Astrocyte (in vitro differentiated cells and primary cell): Measurements from ENCODE around the gene CXCL10. TPM values are rescaled to one million over a fixed set of nuclear protein-coding genes. Genes with fewer than 3 reads are reported as not detected.

Source experiments
- DNase-seq: peaks from one replicate; pipeline ENCODE4 v3.0.0-alpha.2; 2010; ENCODE audit warnings: low read depth
- FAIRE-seq: peaks from 2 replicates; lab custom pipeline; 2011; peaks lifted over from hg19 to GRCh38; lab: Jason Lieb, UNC
- H2AFZ ChIP-seq: 2 replicates; pipeline ENCODE4 v1.6.0; 2012; ENCODE audit warnings: low read depth, low read length, inconsistent platforms
- H3K27ac ChIP-seq: 2 replicates; pipeline ENCODE4 v1.5.1; 2011; ENCODE audit warnings: low read depth, low read length, inconsistent platforms
- H3K27me3 ChIP-seq: 2 replicates; pipeline ENCODE4 v1.6.0; 2011; ENCODE audit warnings: low read length, inconsistent platforms; ENCODE audit not compliant: insufficient read depth
- H3K36me3 ChIP-seq: 2 replicates; pipeline ENCODE4 v1.5.1; 2011; ENCODE audit warnings: low read length, inconsistent platforms; ENCODE audit not compliant: insufficient read depth
- H3K4me1 ChIP-seq: 2 replicates; pipeline ENCODE4 v1.5.1; 2011; ENCODE audit warnings: low read length, inconsistent platforms; ENCODE audit not compliant: insufficient read depth
- H3K4me2 ChIP-seq: 2 replicates; pipeline ENCODE4 v1.6.0; 2012; ENCODE audit warnings: low read length, inconsistent platforms
- H3K4me3 ChIP-seq: 2 replicates; pipeline ENCODE4 v1.5.1; 2011; ENCODE audit warnings: low read depth, mild to moderate bottlenecking, low read length, inconsistent platforms; ENCODE audit not compliant: insufficient read depth
- H3K79me2 ChIP-seq: 2 replicates; pipeline ENCODE4 v1.6.0; 2012; ENCODE audit warnings: mild to moderate bottlenecking, low read length, inconsistent platforms; ENCODE audit not compliant: insufficient read depth
- H3K9ac ChIP-seq: 2 replicates; pipeline ENCODE4 v1.6.0; 2012; ENCODE audit warnings: mild to moderate bottlenecking, low read length, inconsistent platforms
- H3K9me3 ChIP-seq: 2 replicates; pipeline ENCODE4 v1.5.1; 2012; ENCODE audit warnings: low read depth, mild to moderate bottlenecking, low read length, inconsistent platforms; ENCODE audit not compliant: insufficient read depth
- H4K20me1 ChIP-seq: 2 replicates; pipeline ENCODE4 v1.6.0; 2012; ENCODE audit warnings: low read length, inconsistent platforms; ENCODE audit not compliant: insufficient read depth
- H3K27ac Mint-ChIP-seq: one replicate; pipeline ENCODE4 v1.8.0; 2021; ENCODE audit warnings: mild to moderate bottlenecking, mixed read lengths; ENCODE audit not compliant: unreplicated experiment
- H3K27me3 Mint-ChIP-seq: one replicate; pipeline ENCODE4 v1.8.0; 2021; ENCODE audit warnings: low read depth, mixed read lengths; ENCODE audit not compliant: unreplicated experiment
- H3K36me3 Mint-ChIP-seq: one replicate; pipeline ENCODE4 v1.8.0; 2021; ENCODE audit warnings: low read depth, mixed read lengths; ENCODE audit not compliant: unreplicated experiment
- H3K4me1 Mint-ChIP-seq: one replicate; pipeline ENCODE4 v1.8.0; 2021; ENCODE audit warnings: low read depth, mixed read lengths; ENCODE audit not compliant: unreplicated experiment
- H3K4me3 Mint-ChIP-seq: one replicate; pipeline ENCODE4 v1.8.0; 2021; ENCODE audit warnings: mild to moderate bottlenecking, moderate library complexity, mixed read lengths; ENCODE audit not compliant: unreplicated experiment
- H3K9me3 Mint-ChIP-seq: one replicate; pipeline ENCODE4 v1.8.0; 2021; ENCODE audit warnings: mild to moderate bottlenecking, mixed read lengths; ENCODE audit not compliant: unreplicated experiment
- EZH2 ChIP-seq: IDR thresholded peaks from 2 replicates; pipeline ENCODE4 v1.6.1; 2012; ENCODE audit warnings: mild to moderate bottlenecking, low read length, inconsistent platforms; ENCODE audit not compliant: insufficient read depth
- total RNA-seq: library from RNA; stranded (reverse); gene quantifications from 2 replicates; pipeline ENCODE4 v1.2.1, GENCODE V29; 2021
- TF ChIP-seq, protein P1 (sequence below): IDR thresholded peaks from 2 replicates; pipeline ENCODE4 v1.5.1; 2011; ENCODE audit warnings: low read depth, mild to moderate bottlenecking, inconsistent platforms, low read length, moderate library complexity; ENCODE audit not compliant: insufficient read depth

Gene CXCL10
- total RNA-seq, 1 donor from 2014 or later: 12.9 TPM

DNA sequence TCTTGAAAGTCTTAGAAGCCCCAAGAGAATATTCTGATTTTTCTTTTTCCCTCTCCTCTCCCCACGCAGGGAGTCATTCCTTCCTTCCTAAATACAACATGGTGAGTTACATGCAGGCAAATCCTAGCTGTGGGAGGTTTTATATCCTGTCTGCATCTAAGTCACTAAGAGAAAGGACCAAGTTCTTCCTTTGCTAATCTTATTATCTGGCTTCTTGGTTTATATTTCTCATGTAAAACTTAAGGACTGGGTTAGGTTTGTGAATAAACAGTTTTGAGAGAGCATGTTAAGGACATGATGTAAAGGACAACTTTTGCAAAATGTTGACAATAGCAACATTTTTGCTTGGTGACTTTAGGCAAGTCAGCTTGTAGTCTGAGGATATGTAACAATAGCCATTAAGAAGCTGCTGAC lies 10.9 kb downstream of the CXCL10 start:
- peak overlapping the region; percentile 64 for H2AFZ ChIP-seq
- H3K4me1 ChIP-seq: peaks cover 12% of the 10 kb centered on the region
- TF ChIP-seq, protein P1, sequence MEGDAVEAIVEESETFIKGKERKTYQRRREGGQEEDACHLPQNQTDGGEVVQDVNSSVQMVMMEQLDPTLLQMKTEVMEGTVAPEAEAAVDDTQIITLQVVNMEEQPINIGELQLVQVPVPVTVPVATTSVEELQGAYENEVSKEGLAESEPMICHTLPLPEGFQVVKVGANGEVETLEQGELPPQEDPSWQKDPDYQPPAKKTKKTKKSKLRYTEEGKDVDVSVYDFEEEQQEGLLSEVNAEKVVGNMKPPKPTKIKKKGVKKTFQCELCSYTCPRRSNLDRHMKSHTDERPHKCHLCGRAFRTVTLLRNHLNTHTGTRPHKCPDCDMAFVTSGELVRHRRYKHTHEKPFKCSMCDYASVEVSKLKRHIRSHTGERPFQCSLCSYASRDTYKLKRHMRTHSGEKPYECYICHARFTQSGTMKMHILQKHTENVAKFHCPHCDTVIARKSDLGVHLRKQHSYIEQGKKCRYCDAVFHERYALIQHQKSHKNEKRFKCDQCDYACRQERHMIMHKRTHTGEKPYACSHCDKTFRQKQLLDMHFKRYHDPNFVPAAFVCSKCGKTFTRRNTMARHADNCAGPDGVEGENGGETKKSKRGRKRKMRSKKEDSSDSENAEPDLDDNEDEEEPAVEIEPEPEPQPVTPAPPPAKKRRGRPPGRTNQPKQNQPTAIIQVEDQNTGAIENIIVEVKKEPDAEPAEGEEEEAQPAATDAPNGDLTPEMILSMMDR: no peak
- TF ChIP-seq EZH2: no peak
- H3K9me3 ChIP-seq: no peaks in the 10 kb centered on the region
- no peaks in the 10 kb centered on the region for H4K20me1 ChIP-seq
- Mint-ChIP-seq H3K27me3 (no peaks in the 10 kb centered on the region), H3K4me1 (peaks cover 17% of the 10 kb centered on the region), H3K36me3 (no peaks in the 10 kb centered on the region), H3K4me3 (no peak overlapping the region), H3K9me3 (peaks cover 2% of the 10 kb centered on the region), H3K27ac (peak overlapping the region; percentile 93)
- no peak overlapping the region for H3K4me3 ChIP-seq
- DNase-seq (peak; percentile 11), FAIRE-seq (peak; percentile 60)
- no peaks in the 10 kb centered on the region for H3K36me3 ChIP-seq
- H3K79me2 ChIP-seq: no peaks in the 10 kb centered on the region
- no peak overlapping the region for H3K27ac ChIP-seq
- H3K27me3 ChIP-seq: no peaks in the 10 kb centered on the region
- H3K9ac ChIP-seq: peak overlapping the region; percentile 39
- H3K4me2 ChIP-seq: peak overlapping the region; percentile 77

DNA sequence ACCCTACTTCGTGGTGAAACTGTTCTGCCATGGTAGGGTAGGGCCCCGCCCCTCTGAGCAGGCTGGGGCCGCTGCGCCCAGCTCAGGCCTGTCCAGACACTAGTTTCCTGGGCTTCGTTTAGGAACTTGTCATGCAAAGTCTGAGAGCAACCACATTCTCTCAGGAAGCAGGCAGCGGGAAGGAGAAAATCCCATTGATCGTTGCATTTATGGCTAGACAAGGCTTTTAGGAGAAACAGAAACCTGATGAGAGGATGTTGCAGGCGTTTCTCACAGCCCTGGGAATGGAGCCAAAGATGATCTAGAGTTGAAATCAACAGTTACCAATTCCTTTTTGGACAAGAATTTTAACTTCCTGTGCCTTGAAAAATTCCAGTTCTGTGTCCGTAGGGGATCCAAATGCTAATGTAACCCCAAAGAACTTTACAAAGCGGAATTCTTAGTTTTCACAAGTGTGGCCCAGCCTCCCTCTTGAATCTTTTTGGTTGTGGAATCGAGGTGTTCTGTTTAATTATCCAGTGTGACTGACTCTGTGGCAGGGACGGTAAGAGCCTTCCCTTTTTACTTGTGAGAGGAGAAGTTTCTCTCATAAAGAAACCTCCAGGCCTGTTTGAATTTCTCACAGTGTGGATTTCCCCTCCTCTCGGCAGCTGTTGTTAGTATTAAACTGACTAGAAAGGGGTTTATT lies 11.5 kb downstream of the CXCL10 start:
- H3K4me2 ChIP-seq: peak overlapping the region; percentile 77
- peaks cover 12% of the 10 kb centered on the region for H3K4me1 ChIP-seq
- H4K20me1 ChIP-seq: no peaks in the 10 kb centered on the region
- no peaks in the 10 kb centered on the region for H3K36me3 ChIP-seq
- TF ChIP-seq EZH2: no peak
- TF ChIP-seq, protein P1: no peak
- Mint-ChIP-seq H3K27ac (peak overlapping the region; percentile 93), H3K27me3 (no peaks in the 10 kb centered on the region), H3K4me1 (peaks cover 17% of the 10 kb centered on the region), H3K4me3 (no peak overlapping the region), H3K9me3 (peaks cover 2% of the 10 kb centered on the region), H3K36me3 (no peaks in the 10 kb centered on the region)
- H3K79me2 ChIP-seq: no peaks in the 10 kb centered on the region
- H3K27me3 ChIP-seq: peaks cover 3% of the 10 kb centered on the region
- no peaks in the 10 kb centered on the region for H3K9me3 ChIP-seq
- DNase-seq (peak; percentile 46), FAIRE-seq (peak; percentile 86)
- peak overlapping the region; percentile 13 for H3K4me3 ChIP-seq
- H3K9ac ChIP-seq: peak overlapping the region; percentile 39
- peak overlapping the region; percentile 64 for H2AFZ ChIP-seq
- H3K27ac ChIP-seq: peak overlapping the region; percentile 10
